ENCODE results near the gene SUSD1.

Gene SUSD1

GRCh38 chr9:112007575-112008240, 167.4 kb downstream of the SUSD1 start:
- H3K36me3 ChIP-seq (ENCODE audit: control insufficient read depth, insufficient read depth, low read length) = no peaks in the 10 kb centered on the region
- H3K27me3 ChIP-seq (ENCODE audit: control insufficient read depth, insufficient read depth, low read length) = no peaks in the 10 kb centered on the region
- H3K4me3 ChIP-seq (ENCODE audit: low read length) = no peak overlapping the region
- H3K9me3 ChIP-seq (ENCODE audit: control insufficient read depth, low read length) = no peaks in the 10 kb centered on the region
- no peak overlapping the region for H3K9ac ChIP-seq (ENCODE audit: low read length)
- H3K4me1 ChIP-seq (ENCODE audit: control insufficient read depth, insufficient read depth, low read length) = peaks cover 24% of the 10 kb centered on the region

- Histone ChIP-seq H3K4me3 (ENCODE audit: low read length) (no peak overlapping the region), H3K36me3 (ENCODE audit: control insufficient read depth, insufficient read depth, low read length) (no peaks in the 10 kb centered on the region), H3K9me3 (ENCODE audit: control insufficient read depth, low read length) (no peaks in the 10 kb centered on the region), H3K4me1 (ENCODE audit: control insufficient read depth, insufficient read depth, low read length) (peaks cover 12% of the 10 kb centered on the region), H3K27me3 (ENCODE audit: control insufficient read depth, insufficient read depth, low read length) (no peaks in the 10 kb centered on the region), H3K9ac (ENCODE audit: low read length) (no peak overlapping the region)
Observed at GRCh38 chr9:112006361-112007020, 168.6 kb downstream of the SUSD1 start.

- Histone ChIP-seq H3K4me1 (ENCODE audit: control insufficient read depth, insufficient read depth, low read length) (peaks cover 6% of the 10 kb centered on the region), H3K9me3 (ENCODE audit: control insufficient read depth, low read length) (no peaks in the 10 kb centered on the region), H3K27me3 (ENCODE audit: control insufficient read depth, insufficient read depth, low read length) (no peaks in the 10 kb centered on the region), H3K9ac (ENCODE audit: low read length) (no peak overlapping the region), H3K4me3 (ENCODE audit: low read length) (no peak overlapping the region), H3K36me3 (ENCODE audit: control insufficient read depth, insufficient read depth, low read length) (no peaks in the 10 kb centered on the region)
Observed at GRCh38 chr9:112005939-112006338, 169.2 kb downstream of the SUSD1 start.

GRCh38 chr9:112003538-112003937, 171.6 kb downstream of the SUSD1 start:
- H3K9me3 ChIP-seq (ENCODE audit: control insufficient read depth, low read length) = no peaks in the 10 kb centered on the region
- no peaks in the 10 kb centered on the region for H3K27me3 ChIP-seq (ENCODE audit: control insufficient read depth, insufficient read depth, low read length)
- no peaks in the 10 kb centered on the region for H3K36me3 ChIP-seq (ENCODE audit: control insufficient read depth, insufficient read depth, low read length)
- H3K4me1 ChIP-seq (ENCODE audit: control insufficient read depth, insufficient read depth, low read length) = no peaks in the 10 kb centered on the region
- no peak overlapping the region for H3K4me3 ChIP-seq (ENCODE audit: low read length)
- H3K9ac ChIP-seq (ENCODE audit: low read length) = no peak overlapping the region

- Histone ChIP-seq H3K4me1 (ENCODE audit: control insufficient read depth, insufficient read depth, low read length) (no peaks in the 10 kb centered on the region), H3K4me3 (ENCODE audit: low read length) (no peak overlapping the region), H3K9ac (ENCODE audit: low read length) (no peak overlapping the region), H3K9me3 (ENCODE audit: control insufficient read depth, low read length) (no peaks in the 10 kb centered on the region), H3K27me3 (ENCODE audit: control insufficient read depth, insufficient read depth, low read length) (no peaks in the 10 kb centered on the region), H3K36me3 (ENCODE audit: control insufficient read depth, insufficient read depth, low read length) (no peaks in the 10 kb centered on the region)
Observed at GRCh38 chr9:112002847-112003457, 172.1 kb downstream of the SUSD1 start.

GRCh38 chr9:112002131-112002846, 172.8 kb downstream of the SUSD1 start:
- Histone ChIP-seq H3K36me3 (ENCODE audit: control insufficient read depth, insufficient read depth, low read length) (no peaks in the 10 kb centered on the region), H3K27me3 (ENCODE audit: control insufficient read depth, insufficient read depth, low read length) (no peaks in the 10 kb centered on the region), H3K4me3 (ENCODE audit: low read length) (no peak overlapping the region), H3K4me1 (ENCODE audit: control insufficient read depth, insufficient read depth, low read length) (no peaks in the 10 kb centered on the region), H3K9me3 (ENCODE audit: control insufficient read depth, low read length) (no peaks in the 10 kb centered on the region), H3K9ac (ENCODE audit: low read length) (no peak overlapping the region)

- Histone ChIP-seq H3K9me3 (ENCODE audit: control insufficient read depth, low read length) (no peaks in the 10 kb centered on the region), H3K36me3 (ENCODE audit: control insufficient read depth, insufficient read depth, low read length) (no peaks in the 10 kb centered on the region), H3K4me3 (ENCODE audit: low read length) (no peak overlapping the region), H3K4me1 (ENCODE audit: control insufficient read depth, insufficient read depth, low read length) (no peaks in the 10 kb centered on the region), H3K27me3 (ENCODE audit: control insufficient read depth, insufficient read depth, low read length) (no peaks in the 10 kb centered on the region), H3K9ac (ENCODE audit: low read length) (no peak overlapping the region)
Observed at GRCh38 chr9:112000743-112001142, 174.4 kb downstream of the SUSD1 start.

- H3K9me3 ChIP-seq (ENCODE audit: control insufficient read depth, low read length) = no peaks in the 10 kb centered on the region
- H3K9ac ChIP-seq (ENCODE audit: low read length) = no peak overlapping the region
- no peak overlapping the region for H3K4me3 ChIP-seq (ENCODE audit: low read length)
- H3K36me3 ChIP-seq (ENCODE audit: control insufficient read depth, insufficient read depth, low read length) = no peaks in the 10 kb centered on the region
- peaks cover 5% of the 10 kb centered on the region for H3K4me1 ChIP-seq (ENCODE audit: control insufficient read depth, insufficient read depth, low read length)
- H3K27me3 ChIP-seq (ENCODE audit: control insufficient read depth, insufficient read depth, low read length) = no peaks in the 10 kb centered on the region
Observed at GRCh38 chr9:111999319-111999718, 175.8 kb downstream of the SUSD1 start.

- Histone ChIP-seq H3K9me3 (ENCODE audit: control insufficient read depth, low read length) (no peaks in the 10 kb centered on the region), H3K4me1 (ENCODE audit: control insufficient read depth, insufficient read depth, low read length) (peaks cover 5% of the 10 kb centered on the region), H3K9ac (ENCODE audit: low read length) (no peak overlapping the region), H3K27me3 (ENCODE audit: control insufficient read depth, insufficient read depth, low read length) (no peaks in the 10 kb centered on the region), H3K36me3 (ENCODE audit: control insufficient read depth, insufficient read depth, low read length) (no peaks in the 10 kb centered on the region), H3K4me3 (ENCODE audit: low read length) (no peak overlapping the region)
Observed at GRCh38 chr9:111997831-111998230, 177.3 kb downstream of the SUSD1 start.

GRCh38 chr9:111994831-111995458, 180.2 kb downstream of the SUSD1 start:
- no peaks in the 10 kb centered on the region for H3K36me3 ChIP-seq (ENCODE audit: control insufficient read depth, insufficient read depth, low read length)
- no peak overlapping the region for H3K4me3 ChIP-seq (ENCODE audit: low read length)
- H3K4me1 ChIP-seq (ENCODE audit: control insufficient read depth, insufficient read depth, low read length) = peaks cover 5% of the 10 kb centered on the region
- H3K9me3 ChIP-seq (ENCODE audit: control insufficient read depth, low read length) = no peaks in the 10 kb centered on the region
- no peak overlapping the region for H3K9ac ChIP-seq (ENCODE audit: low read length)
- no peaks in the 10 kb centered on the region for H3K27me3 ChIP-seq (ENCODE audit: control insufficient read depth, insufficient read depth, low read length)

- no peak overlapping the region for H3K9ac ChIP-seq (ENCODE audit: low read length)
- no peaks in the 10 kb centered on the region for H3K9me3 ChIP-seq (ENCODE audit: control insufficient read depth, low read length)
- H3K4me1 ChIP-seq (ENCODE audit: control insufficient read depth, insufficient read depth, low read length) = peaks cover 5% of the 10 kb centered on the region
- H3K27me3 ChIP-seq (ENCODE audit: control insufficient read depth, insufficient read depth, low read length) = no peaks in the 10 kb centered on the region
- H3K36me3 ChIP-seq (ENCODE audit: control insufficient read depth, insufficient read depth, low read length) = no peaks in the 10 kb centered on the region
- H3K4me3 ChIP-seq (ENCODE audit: low read length) = no peak overlapping the region
Observed at GRCh38 chr9:111993319-111993718, 181.8 kb downstream of the SUSD1 start.

Data from mucosa of stomach (tissue), 1 donor.